Measurements from ENCODE around the gene SELENOK. TPM values are rescaled to one million over a fixed set of nuclear protein-coding genes. Genes with fewer than 3 reads are reported as not detected.

The SELENOK gene
- total RNA-seq, 2 donors from 2014 or later, result 47.0 to 47.1 TPM

GRCh38 chr3:53843195-53844177, 48.2 kb downstream of the SELENOK start:
- Histone ChIP-seq H3K9me3 (ENCODE audit: control insufficient read depth, low read length) (no peaks in the 10 kb centered on the region), H3K4me1 (ENCODE audit: control insufficient read depth, insufficient read depth, low read length) (peaks cover 17% of the 10 kb centered on the region), H3K27me3 (ENCODE audit: control insufficient read depth, insufficient read depth, low read length, poor library complexity, severe bottlenecking) (peaks cover 18% of the 10 kb centered on the region), H3K9ac (ENCODE audit: extremely low read depth, low read length, poor library complexity, severe bottlenecking) (no peak overlapping the region), H3K4me3 (ENCODE audit: low read length) (no peak overlapping the region), H3K27ac (ENCODE audit: low read depth, low read length) (no peak overlapping the region), H3K36me3 (ENCODE audit: control insufficient read depth, insufficient read depth, low read length) (peaks cover 6% of the 10 kb centered on the region)
- H3K9me3 Mint-ChIP-seq, result no peaks in the 10 kb centered on the region
- H3K27ac Mint-ChIP-seq, result peak overlapping the region; percentile 22
- WGBS, 2 experiments (ENCODE audit: insufficient coverage in 1 of 2, insufficient read length in 1 of 2), result 84 to 90% methylated on average over 5 to 10 of the region's 10 CpGs
- peak overlapping the region; percentile 66 for H3K4me3 Mint-ChIP-seq
- H3K36me3 Mint-ChIP-seq (ENCODE audit: low read depth), result peaks cover 8% of the 10 kb centered on the region
- peaks cover 39% of the 10 kb centered on the region for H3K4me1 Mint-ChIP-seq
- TF ChIP-seq CTCF (conservative IDR thresholded peaks at IDR 0.05), result no peak
- H3K27me3 Mint-ChIP-seq (ENCODE audit: insufficient read depth), result peaks cover 19% of the 10 kb centered on the region
- no peak for DNase-seq

- peak; percentile 80 for DNase-seq
- H3K36me3 ChIP-seq (ENCODE audit: control insufficient read depth, insufficient read depth, low read length), result peaks cover 6% of the 10 kb centered on the region
- H3K9ac ChIP-seq (ENCODE audit: extremely low read depth, low read length, poor library complexity, severe bottlenecking), result no peak overlapping the region
- Mint-ChIP-seq H3K4me3 (no peak overlapping the region), H3K27me3 (ENCODE audit: insufficient read depth) (peaks cover 12% of the 10 kb centered on the region), H3K36me3 (ENCODE audit: low read depth) (peaks cover 11% of the 10 kb centered on the region), H3K27ac (no peak overlapping the region), H3K9me3 (no peaks in the 10 kb centered on the region), H3K4me1 (peaks cover 39% of the 10 kb centered on the region)
- H3K27ac ChIP-seq (ENCODE audit: low read depth, low read length), result no peak overlapping the region
- peaks cover 17% of the 10 kb centered on the region for H3K4me1 ChIP-seq (ENCODE audit: control insufficient read depth, insufficient read depth, low read length)
- 60 to 61% methylated on average over 10 to 12 of the region's 12 CpGs for WGBS, 2 experiments (ENCODE audit: insufficient coverage in 1 of 2, insufficient read length in 1 of 2)
- TF ChIP-seq CTCF (conservative IDR thresholded peaks at IDR 0.05), result peak; percentile 68
- peaks cover 12% of the 10 kb centered on the region for H3K27me3 ChIP-seq (ENCODE audit: control insufficient read depth, insufficient read depth, low read length, poor library complexity, severe bottlenecking)
- H3K9me3 ChIP-seq (ENCODE audit: control insufficient read depth, low read length), result no peaks in the 10 kb centered on the region
- H3K4me3 ChIP-seq (ENCODE audit: low read length), result no peak overlapping the region
Observed at GRCh38 chr3:53842436-53843194, 49.0 kb downstream of the SELENOK start.

GRCh38 chr3:53841296-53841695, 50.4 kb downstream of the SELENOK start:
- Mint-ChIP-seq H3K4me3 (no peak overlapping the region), H3K36me3 (ENCODE audit: low read depth) (peaks cover 14% of the 10 kb centered on the region)

More at GRCh38 chr3:53841296-53841695, 50.4 kb downstream of the SELENOK start:
- Mint-ChIP-seq H3K9me3 (no peaks in the 10 kb centered on the region), H3K27me3 (ENCODE audit: insufficient read depth) (no peaks in the 10 kb centered on the region), H3K27ac (no peak overlapping the region), H3K4me1 (peaks cover 39% of the 10 kb centered on the region)
- H3K4me3 ChIP-seq (ENCODE audit: low read length), result no peak overlapping the region
- H3K27me3 ChIP-seq (ENCODE audit: control insufficient read depth, insufficient read depth, low read length, poor library complexity, severe bottlenecking), result no peaks in the 10 kb centered on the region
- no peak for DNase-seq
- 96% methylated on average over 4 to 5 of the region's 5 CpGs for WGBS, 2 experiments (ENCODE audit: insufficient coverage in 1 of 2, insufficient read length in 1 of 2)
- H3K4me1 ChIP-seq (ENCODE audit: control insufficient read depth, insufficient read depth, low read length), result peaks cover 17% of the 10 kb centered on the region
- H3K36me3 ChIP-seq (ENCODE audit: control insufficient read depth, insufficient read depth, low read length), result peaks cover 6% of the 10 kb centered on the region
- TF ChIP-seq CTCF (conservative IDR thresholded peaks at IDR 0.05), result peak; percentile 60
- no peak overlapping the region for H3K9ac ChIP-seq (ENCODE audit: extremely low read depth, low read length, poor library complexity, severe bottlenecking)
- no peaks in the 10 kb centered on the region for H3K9me3 ChIP-seq (ENCODE audit: control insufficient read depth, low read length)
- no peak overlapping the region for H3K27ac ChIP-seq (ENCODE audit: low read depth, low read length)
